Measurements from ENCODE around the gene PEX14. TPM values are rescaled to one million over a fixed set of nuclear protein-coding genes. Genes with fewer than 3 reads are reported as not detected.
A peak's percentile ranks its signal among the peaks of the same experiment; 100 is the strongest.

PEX14 gene
- total and polyA plus RNA-seq, 9 of the 15 experiments (the other 6 are each of a cell fraction or from before 2014, with no cell fraction given): 2.6 to 45.7 (median 22.7) TPM

DNA sequence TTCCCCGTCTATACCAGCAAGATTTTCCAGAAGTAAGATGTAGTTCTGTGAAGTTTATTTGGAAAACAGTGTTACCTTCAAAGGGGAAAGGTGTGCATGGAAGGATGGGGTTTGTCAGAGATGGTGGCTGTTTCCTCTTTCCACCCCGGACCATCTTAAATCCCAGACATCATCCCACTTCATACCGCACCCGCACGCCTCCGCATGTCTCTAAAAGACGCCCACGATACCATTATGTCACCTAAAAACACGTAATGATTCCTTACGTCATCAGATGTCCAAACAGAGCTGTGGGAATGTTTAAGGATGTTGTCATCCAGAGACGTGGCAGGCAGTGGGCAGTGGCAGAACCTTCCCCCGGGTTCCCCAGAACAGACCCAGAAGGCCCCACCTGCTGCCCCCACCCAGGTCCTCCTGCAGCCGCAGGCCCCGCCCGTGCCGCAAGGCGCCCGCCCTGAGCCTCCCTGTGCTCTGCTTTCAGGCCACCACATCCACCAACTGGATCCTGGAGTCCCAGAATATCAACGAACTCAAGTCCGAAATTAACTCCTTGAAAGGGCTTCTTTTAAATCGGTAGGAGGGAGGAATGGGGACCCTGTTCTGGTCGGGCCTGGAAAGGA, 152.2 kb downstream of the PEX14 start:
- POLR2A ChIA-PET: interaction anchor here (0.5 to 0.9 kb wide), 3 partner anchors 12 to 239 kb away, joined by 3 read pairs; no protein-coding TSS in a partner anchor
- Histone ChIP-seq H3K79me2 (ENCODE audit: control insufficient read depth, insufficient read depth, low read length) (no peaks in the 10 kb centered on the region), H3K9ac (ENCODE audit: insufficient read depth in 1 of 2, low read depth in 2 of 2, low read length in 2 of 2) (peak overlapping the region in 1 of 2 experiments; percentile 75; a peak in 1 of 4 replicates), H3K9me1 (ENCODE audit: control insufficient read depth, insufficient read depth, low read length) (no peaks in the 10 kb centered on the region), H3K9me3 (replicated peaks; ENCODE audit: control insufficient read depth, insufficient read depth, low read depth, low read length) (no peaks in the 10 kb centered on the region), H3K36me3 (ENCODE audit: control insufficient read depth, insufficient read depth, low read length) (peaks cover 45% of the 10 kb centered on the region; the same call in 1 of the 3 replicates), H3K4me2 (ENCODE audit: insufficient read depth, low read length) (no peak overlapping the region), H3K27me3 (ENCODE audit: control insufficient read depth in 2 of 2, insufficient read depth in 2 of 2, low read length in 2 of 2) (no peaks in the 10 kb centered on the region), H2AFZ (ENCODE audit: low read depth, low read length) (no peak overlapping the region), H3K4me3 (no peak overlapping the region), H3K4me1 (replicated peaks in 1 of 2; ENCODE audit: control insufficient read depth in 2 of 2, insufficient read depth in 2 of 2, low read length in 2 of 2) (peaks cover 0 to 19% of the 10 kb centered on the region in 2 experiments; a peak in 1 of 5 replicates), H3K27ac (ENCODE audit: extremely low read depth, low read depth, low read length) (no peak overlapping the region), H4K20me1 (replicated peaks; ENCODE audit: control insufficient read depth, insufficient read depth, low read length) (peaks cover 3% of the 10 kb centered on the region; the same call in 1 of the 2 replicates)
- CTCF ChIA-PET (ENCODE audit: low intra/inter-chr PET ratio): no interaction called here
- in situ Hi-C loops (cut with MboI) (no loop called here), intact Hi-C loops (cut with micrococcal nuclease) (no loop called here)
- FAIRE-seq (no peak), ATAC-seq (no peak), DNase-seq (ENCODE audit: extremely low read depth in 1 of 4, low spot score in 3 of 4) (no peak)
- no TSS peak for BruUV-seq (replicated peaks)
- no peak for TF ChIP-seq FOXK1 (CRISPR knock-in tag; IDR thresholded peaks at IDR 0.05; ENCODE audit: borderline replicate concordance)
- no peak for TF ChIP-seq TCF7 (IDR thresholded peaks at IDR 0.05; ENCODE audit: borderline replicate concordance)
- 73% methylated on average over 22 of the region's 22 CpGs for WGBS (ENCODE audit: insufficient coverage, low coverage, missing lambda C conversion rate)

DNA sequence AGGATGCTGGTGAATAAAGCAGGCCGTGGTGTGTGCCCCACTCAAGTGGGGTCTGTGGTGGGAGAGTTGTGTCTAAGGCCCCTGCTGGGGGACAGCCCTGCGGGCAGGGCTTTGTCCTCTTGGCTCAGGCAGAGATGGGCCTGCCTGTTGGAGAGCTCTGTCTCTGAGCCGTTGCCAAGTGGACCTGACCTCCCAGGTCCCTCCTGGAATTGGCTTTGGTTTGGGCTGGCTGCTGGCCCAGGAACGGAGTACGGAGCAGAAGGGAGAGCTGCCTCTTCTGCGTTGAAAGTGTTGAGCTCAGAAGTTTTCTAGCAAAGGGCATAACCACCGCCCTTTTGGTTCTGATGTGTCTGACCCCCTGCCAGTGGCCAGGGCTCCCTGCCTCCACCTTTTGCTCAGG, 153.9 kb downstream of the PEX14 start:
- Histone ChIP-seq H3K27ac (ENCODE audit: extremely low read depth, low read depth, low read length) (no peak overlapping the region), H3K27me3 (ENCODE audit: control insufficient read depth in 2 of 2, insufficient read depth in 2 of 2, low read length in 2 of 2) (no peaks in the 10 kb centered on the region), H3K79me2 (ENCODE audit: control insufficient read depth, insufficient read depth, low read length) (no peaks in the 10 kb centered on the region), H4K20me1 (replicated peaks; ENCODE audit: control insufficient read depth, insufficient read depth, low read length) (peaks cover 3% of the 10 kb centered on the region; the same call in 1 of the 2 replicates), H3K4me3 (no peak overlapping the region), H2AFZ (ENCODE audit: low read depth, low read length) (no peak overlapping the region), H3K4me2 (ENCODE audit: insufficient read depth, low read length) (no peak overlapping the region), H3K36me3 (ENCODE audit: control insufficient read depth, insufficient read depth, low read length) (peaks cover 43% of the 10 kb centered on the region; the same call in 1 of the 3 replicates), H3K9me3 (replicated peaks; ENCODE audit: control insufficient read depth, insufficient read depth, low read depth, low read length) (no peaks in the 10 kb centered on the region), H3K9me1 (ENCODE audit: control insufficient read depth, insufficient read depth, low read length) (no peaks in the 10 kb centered on the region), H3K4me1 (replicated peaks in 1 of 2; ENCODE audit: control insufficient read depth in 2 of 2, insufficient read depth in 2 of 2, low read length in 2 of 2) (peaks cover 0 to 27% of the 10 kb centered on the region in 2 experiments; a peak in 1 of 5 replicates), H3K9ac (ENCODE audit: insufficient read depth in 1 of 2, low read depth in 2 of 2, low read length in 2 of 2) (peak overlapping the region in 1 of 2 experiments; percentile 39; a peak in 1 of 4 replicates)
- in situ Hi-C loops (cut with MboI) (no loop called here), intact Hi-C loops (cut with micrococcal nuclease) (no loop called here)
- BruUV-seq (replicated peaks): no TSS peak
- no peak for FAIRE-seq
- ChIA-PET CTCF (ENCODE audit: low intra/inter-chr PET ratio) (no interaction called here), POLR2A (interaction anchor here (0.7 kb wide), 1 partner anchor 12 kb away, joined by 4 read pairs; no protein-coding TSS in a partner anchor)
- no peak for DNase-seq (ENCODE audit: extremely low read depth in 1 of 4, low spot score in 3 of 4)
- 81% methylated on average over 7 of the region's 7 CpGs for WGBS (ENCODE audit: insufficient coverage, low coverage, missing lambda C conversion rate)
- no peak for ATAC-seq
- TF ChIP-seq, protein P1, sequence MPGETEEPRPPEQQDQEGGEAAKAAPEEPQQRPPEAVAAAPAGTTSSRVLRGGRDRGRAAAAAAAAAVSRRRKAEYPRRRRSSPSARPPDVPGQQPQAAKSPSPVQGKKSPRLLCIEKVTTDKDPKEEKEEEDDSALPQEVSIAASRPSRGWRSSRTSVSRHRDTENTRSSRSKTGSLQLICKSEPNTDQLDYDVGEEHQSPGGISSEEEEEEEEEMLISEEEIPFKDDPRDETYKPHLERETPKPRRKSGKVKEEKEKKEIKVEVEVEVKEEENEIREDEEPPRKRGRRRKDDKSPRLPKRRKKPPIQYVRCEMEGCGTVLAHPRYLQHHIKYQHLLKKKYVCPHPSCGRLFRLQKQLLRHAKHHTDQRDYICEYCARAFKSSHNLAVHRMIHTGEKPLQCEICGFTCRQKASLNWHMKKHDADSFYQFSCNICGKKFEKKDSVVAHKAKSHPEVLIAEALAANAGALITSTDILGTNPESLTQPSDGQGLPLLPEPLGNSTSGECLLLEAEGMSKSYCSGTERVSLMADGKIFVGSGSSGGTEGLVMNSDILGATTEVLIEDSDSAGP (CRISPR knock-in tag; IDR thresholded peaks at IDR 0.05): no peak
- TF ChIP-seq ETV6 (IDR thresholded peaks at IDR 0.05; ENCODE audit: borderline replicate concordance in 1 of 2, low read depth in 2 of 2, low read length in 1 of 2) (no peak), ETV6 (CRISPR knock-in tag; IDR thresholded peaks at IDR 0.05; ENCODE audit: borderline replicate concordance) (no peak), LCOR (CRISPR knock-in tag; IDR thresholded peaks at IDR 0.05) (no peak), YY1 (IDR thresholded peaks at IDR 0.05; ENCODE audit: borderline replicate concordance in 1 of 3, control insufficient read depth in 1 of 3, extremely low read depth in 1 of 3, insufficient read depth in 3 of 3, insufficient read length in 1 of 3, insufficient replicate concordance in 2 of 3, low read depth in 1 of 3, low read length in 2 of 3) (no peak), HNRNPL (IDR thresholded peaks at IDR 0.05; ENCODE audit: low read depth, low read length) (no peak), EGR1 (conservative IDR thresholded peaks at IDR 0.05) (no peak), TBL1XR1 (IDR thresholded peaks at IDR 0.05; ENCODE audit: low read length in 2 of 2) (no peak), SIN3B (IDR thresholded peaks at IDR 0.05; ENCODE audit: low read depth) (no peak)
